Frontal cortex (tissue), 4 donors: ENCODE data around the gene PAX4. TPM values are rescaled to one million over a fixed set of nuclear protein-coding genes. Genes with fewer than 3 reads are reported as not detected.
"Not testable (repeated sequence)": the region's sequence is repeated elsewhere in the genome, so short reads cannot be mapped to it uniquely, and the experiment has no call there.

Experiments used
- DNase-seq, 2 donors: peaks; one replicate each; pipeline ENCODE4 v3.0.0; 2012; ENCODE audit warnings: low spot score in 2 of 2
- FAIRE-seq: peaks from 2 replicates; lab custom pipeline; 2012; peaks lifted over from hg19 to GRCh38; lab: Jason Lieb, UNC
- total RNA-seq: library from RNA; depleted of rRNA; stranded (reverse); fragments of >200 nt; gene quantifications from one replicate; pipeline ENCODE4 v1.2.3, GENCODE V29; 2014
- donor health status: control.
- donor health status: control.
- donor health status: control.

PAX4 gene
- total RNA-seq, 1 donor from 2014 or later, result not detected

DNA sequence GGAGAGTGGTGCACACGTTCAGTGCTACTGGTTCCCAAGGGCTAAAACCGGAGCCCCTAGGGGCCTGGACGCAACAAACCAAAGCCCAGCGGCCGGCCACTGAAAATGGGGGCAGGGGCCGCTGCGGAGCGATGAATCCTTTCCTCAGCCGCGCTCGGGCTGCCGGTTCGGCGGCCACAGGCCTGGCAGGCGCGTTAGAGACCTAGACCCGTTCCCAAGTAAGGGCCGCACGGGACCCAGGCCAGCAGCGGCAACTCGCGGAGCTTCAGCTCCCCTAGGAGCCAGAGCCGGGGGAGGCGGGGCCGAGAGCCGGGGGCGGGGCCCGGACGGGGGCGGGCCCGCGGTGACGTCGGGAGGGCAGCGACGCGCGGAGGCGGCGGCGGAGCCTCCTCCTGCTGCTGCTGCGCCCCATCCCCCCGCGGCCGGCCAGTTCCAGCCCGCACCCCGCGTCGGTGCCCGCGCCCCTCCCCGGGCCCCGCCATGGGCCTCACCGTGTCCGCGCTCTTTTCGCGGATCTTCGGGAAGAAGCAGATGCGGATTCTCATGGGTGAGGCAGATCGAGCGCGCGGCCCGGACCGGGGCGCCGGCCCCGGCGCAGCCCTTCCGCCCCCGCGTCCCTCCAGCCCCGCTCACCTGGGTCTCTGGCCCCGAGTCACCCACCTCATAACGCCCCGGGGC is 29.8 kb downstream of the PAX4 start, which contains the start of gene ARF5:
Gene ARF5, plus strand, starts transcription at position 393 of the 678 bp plus-strand sequence. Its CDS starts 88 bp downstream, at position 481.
- peak; percentile 96 to 97 for DNase-seq
- no peak for FAIRE-seq

DNA sequence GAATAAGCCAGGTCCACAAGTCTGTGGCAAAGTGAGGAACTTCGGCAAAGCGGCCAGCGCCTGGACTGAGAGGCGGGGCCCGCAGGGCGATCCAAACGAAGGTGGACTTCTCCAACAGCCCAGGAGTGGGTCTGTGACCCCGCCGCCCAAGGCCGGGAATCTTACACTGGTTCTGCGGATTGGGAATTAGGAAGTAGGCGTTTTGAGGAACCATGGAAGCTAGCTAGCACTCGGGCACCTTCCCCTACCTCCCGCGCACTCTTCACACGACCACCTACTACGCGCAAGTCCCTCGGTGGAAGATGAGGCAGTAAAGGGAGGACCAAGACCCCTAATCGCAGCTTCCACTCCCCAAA is 30.3 kb downstream of the PAX4 start:
- no peak for DNase-seq
- no peak for FAIRE-seq

GRCh38 chr7:127586346-127586745 is 31.6 kb downstream of the PAX4 start:
- DNase-seq (no peak), FAIRE-seq (no peak)

- no peak for FAIRE-seq
These were observed 32.6 kb downstream of the PAX4 start, which contains the start of gene GCC1 for GRCh38 chr7:127585044-127585953. GCC1 (minus strand) TSS chr7:127585596; CDS start chr7:127585182, 414 bp downstream.

GRCh38 chr7:127584648-127585043 is 33.3 kb downstream of the PAX4 start:
- no peak for FAIRE-seq

More at GRCh38 chr7:127585044-127585953, 32.6 kb downstream of the PAX4 start, which contains the start of gene GCC1:
- DNase-seq, result peak; percentile 90 to 94

DNA sequence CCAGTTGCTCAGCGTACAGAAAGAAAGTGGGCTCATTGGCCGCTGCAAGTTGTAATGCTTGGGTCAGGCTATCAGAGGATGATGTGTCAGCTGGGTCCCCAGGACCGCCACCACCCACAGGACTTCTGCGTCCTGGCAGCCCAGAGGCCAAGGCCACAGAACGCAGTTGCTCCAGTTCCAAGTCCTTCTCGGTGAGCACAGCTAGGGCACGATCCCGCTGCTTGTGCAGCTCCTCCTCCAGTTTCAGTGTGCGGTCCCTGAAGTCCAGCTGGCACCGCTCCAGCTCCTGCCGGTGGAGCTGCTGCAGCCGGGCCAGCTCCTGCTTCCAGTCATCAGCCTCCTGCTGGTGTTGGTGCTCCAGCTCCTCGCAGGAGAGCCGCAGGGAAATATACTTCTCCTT is 35.6 kb downstream of the PAX4 start:
- FAIRE-seq, result no peak
- no peak for DNase-seq

More at GRCh38 chr7:127584648-127585043, 33.3 kb downstream of the PAX4 start:
- DNase-seq, result no peak

DNA sequence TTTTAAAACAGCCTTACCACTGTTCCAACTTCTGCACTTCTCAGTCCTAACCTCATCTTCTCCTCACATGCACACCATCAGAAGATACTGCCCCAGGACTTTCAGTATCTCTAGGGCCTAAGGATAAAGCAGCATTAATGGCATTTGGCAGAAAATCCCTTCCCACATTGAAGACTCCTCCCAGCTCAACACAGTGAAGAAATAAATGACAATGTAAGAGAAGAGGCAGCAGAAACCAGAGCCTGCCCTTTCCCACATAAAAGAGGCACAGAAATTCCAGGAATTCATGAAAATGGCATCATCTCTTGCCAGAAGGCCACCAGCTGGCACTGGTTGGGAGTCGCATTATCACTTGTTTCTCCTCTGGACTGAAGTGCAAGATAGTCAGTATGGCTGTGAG is 36.2 kb downstream of the PAX4 start:
- no peak for FAIRE-seq
- no peak for DNase-seq

DNA sequence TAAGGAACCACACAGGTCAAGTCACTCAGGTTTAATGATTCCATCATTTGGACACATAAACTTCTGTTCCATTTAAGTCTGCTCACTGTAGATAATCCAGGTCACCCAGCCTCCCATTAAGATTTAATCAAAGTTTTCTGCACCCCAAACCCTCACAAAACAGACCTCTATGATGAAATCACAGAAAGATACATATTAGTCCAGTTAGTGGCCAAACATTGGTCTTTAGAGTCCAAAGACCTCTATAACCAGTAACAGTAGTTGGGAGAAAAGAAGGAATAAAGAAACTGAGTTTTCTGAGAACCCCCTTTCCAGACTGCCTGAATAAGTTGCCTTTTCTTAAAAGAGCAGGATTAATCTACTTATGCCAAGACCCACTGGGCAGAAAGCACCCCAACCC is 37.3 kb downstream of the PAX4 start:
- DNase-seq, result no peak
- no peak for FAIRE-seq

GRCh38 chr7:127578711-127579275 is 39.1 kb downstream of the PAX4 start:
- DNase-seq (no peak), FAIRE-seq (no peak)

- no peak for DNase-seq
These were observed 39.8 kb downstream of the PAX4 start for GRCh38 chr7:127578036-127578684.

DNA sequence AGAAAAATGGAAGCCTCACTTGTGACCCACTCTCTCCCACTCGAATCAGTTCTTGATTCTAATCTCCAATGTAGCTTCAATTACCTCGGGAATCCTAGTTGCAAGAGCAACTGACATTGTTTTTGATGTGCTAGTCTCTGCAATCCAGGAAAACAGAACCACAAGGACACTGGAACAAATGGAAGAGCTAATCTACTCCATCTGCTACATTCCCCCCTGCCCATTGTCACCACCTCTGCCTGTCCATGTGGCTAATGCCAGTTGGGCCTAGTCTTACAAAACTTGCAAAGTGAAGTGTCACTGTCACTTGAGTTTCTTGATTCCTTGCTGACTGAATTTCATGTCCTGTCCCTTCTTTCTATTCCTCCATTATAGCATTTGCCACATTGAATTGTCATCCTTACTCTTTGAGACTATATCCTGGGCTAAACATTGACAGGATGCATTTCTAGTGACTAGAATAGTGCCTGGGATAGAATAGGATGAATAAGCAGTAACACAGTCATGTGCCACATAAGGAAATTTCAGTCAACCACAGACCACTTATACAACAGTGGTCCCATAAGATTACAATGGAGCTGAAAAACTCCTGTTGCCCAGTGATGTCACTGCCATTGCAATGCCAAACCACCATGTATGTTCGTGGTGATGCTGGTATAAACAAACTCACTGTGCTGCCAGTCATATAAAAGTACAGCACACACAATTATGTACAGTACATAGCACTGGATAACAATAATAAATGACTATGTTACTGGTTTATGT is 46.0 kb downstream of the PAX4 start:
- FAIRE-seq, result no peak
- no peak for DNase-seq

More at GRCh38 chr7:127578036-127578684, 39.8 kb downstream of the PAX4 start:
- no peak for FAIRE-seq

- not testable (repeated sequence) for FAIRE-seq, DNase-seq
These were observed 49.9 kb downstream of the PAX4 start for GRCh38 chr7:127568034-127568433.

- FAIRE-seq, result no peak
These were observed 51.7 kb downstream of the PAX4 start for GRCh38 chr7:127566242-127566641.

More at GRCh38 chr7:127566242-127566641, 51.7 kb downstream of the PAX4 start:
- no peak for DNase-seq

Other genes with a start within 250 kb of the PAX4 start
- 61.6 TPM for gene ZNF800, start 225.4 kb downstream of the PAX4 start, total RNA-seq
- gene GCC1, start 32.5 kb downstream of the PAX4 start, total RNA-seq, result 13.5 TPM
- gene ARF5, start 29.7 kb downstream of the PAX4 start, total RNA-seq, result 102 TPM
- gene FSCN3, start 24.4 kb downstream of the PAX4 start, total RNA-seq, result 1.6 TPM
- gene SND1, start 34.1 kb upstream of the PAX4 start, total RNA-seq, result 56.3 TPM